Stimulated activated CD4-positive, alpha-beta T cell treated with anti-CD3 and anti-CD28 coated beads, Interleukin-15, amount 100 ng/mL, for 48 hours (primary cell): ENCODE results near the gene OCIAD2.
"Not testable (repeated sequence)": the region's sequence is repeated elsewhere in the genome, so short reads cannot be mapped to it uniquely, and the experiment has no call there.

Source experiments
- DNase-seq, 2 donors: peaks; one replicate each; pipeline ENCODE4 v3.0.0-alpha.2; 2020; ENCODE audit warnings: low read depth in 2 of 2

The OCIAD2 gene

GRCh38 chr4:48906206-48907173, at the start of gene OCIAD2:
Gene OCIAD2, minus strand, starts transcription at chr4:48906774. Its CDS starts 2,225 bp downstream, at chr4:48904549.
- peak; percentile 70 to 73 for DNase-seq

- no peak for DNase-seq
Observed at GRCh38 chr4:48954314-48954713, 47.7 kb upstream of the OCIAD2 start.

GRCh38 chr4:48949518-48950219, 43.1 kb upstream of the OCIAD2 start:
- no peak for DNase-seq

- DNase-seq, result no peak
Observed at GRCh38 chr4:48949086-48949485, 42.5 kb upstream of the OCIAD2 start.

GRCh38 chr4:48947731-48948130, 41.2 kb upstream of the OCIAD2 start:
- no peak for DNase-seq

- DNase-seq, result no peak
Observed at GRCh38 chr4:48945981-48946380, 39.4 kb upstream of the OCIAD2 start.

- peak; percentile 45 to 54 for DNase-seq
Observed at GRCh38 chr4:48944756-48945241, 38.2 kb upstream of the OCIAD2 start.

GRCh38 chr4:48944252-48944651, 37.7 kb upstream of the OCIAD2 start:
- no peak for DNase-seq

GRCh38 chr4:48943387-48943786, 36.8 kb upstream of the OCIAD2 start:
- no peak for DNase-seq

- DNase-seq, result no peak
Observed at GRCh38 chr4:48939785-48940184, 33.2 kb upstream of the OCIAD2 start.

- DNase-seq, result no peak
Observed at GRCh38 chr4:48938831-48939230, 32.3 kb upstream of the OCIAD2 start.

GRCh38 chr4:48937033-48937432, 30.5 kb upstream of the OCIAD2 start:
- DNase-seq, result no peak

GRCh38 chr4:48931459-48931858, 24.9 kb upstream of the OCIAD2 start:
- no peak for DNase-seq

- DNase-seq, result no peak
Observed at GRCh38 chr4:48930654-48931053, 24.1 kb upstream of the OCIAD2 start.

- DNase-seq, result no peak
Observed at GRCh38 chr4:48924416-48924815, 17.8 kb upstream of the OCIAD2 start.

- not testable (repeated sequence) for DNase-seq
Observed at GRCh38 chr4:48923065-48923464, 16.5 kb upstream of the OCIAD2 start.

GRCh38 chr4:48914311-48914710, 7.7 kb upstream of the OCIAD2 start:
- no peak for DNase-seq

GRCh38 chr4:48913346-48913745, 6.8 kb upstream of the OCIAD2 start:
- no peak for DNase-seq

- no peak for DNase-seq
Observed at GRCh38 chr4:48912349-48912748, 5.8 kb upstream of the OCIAD2 start.

GRCh38 chr4:48910511-48910910, 3.9 kb upstream of the OCIAD2 start:
- no peak for DNase-seq

GRCh38 chr4:48909697-48910096, 3.1 kb upstream of the OCIAD2 start:
- DNase-seq, result peak; percentile 62 to 78

- no peak for DNase-seq
Observed at GRCh38 chr4:48908687-48909086, 2.1 kb upstream of the OCIAD2 start.
